GM04503 (cell line): ENCODE data around the gene INSL3.

ENCODE experiments used
- DNase-seq: peaks from one replicate; pipeline ENCODE4 v3.0.0-alpha.2; 2012; ENCODE audit warnings: low read depth

INSL3 gene, protein sequence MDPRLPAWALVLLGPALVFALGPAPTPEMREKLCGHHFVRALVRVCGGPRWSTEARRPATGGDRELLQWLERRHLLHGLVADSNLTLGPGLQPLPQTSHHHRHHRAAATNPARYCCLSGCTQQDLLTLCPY

GRCh38 chr19:17821190-17821589 is at the start of gene INSL3:
Gene INSL3 (minus strand): TSS chr19:17821519. CDS start chr19:17821506, 13 bp downstream.
- no peak for DNase-seq

GRCh38 chr19:17869114-17869608 is 47.8 kb upstream of the INSL3 start:
- DNase-seq: no peak

DNA sequence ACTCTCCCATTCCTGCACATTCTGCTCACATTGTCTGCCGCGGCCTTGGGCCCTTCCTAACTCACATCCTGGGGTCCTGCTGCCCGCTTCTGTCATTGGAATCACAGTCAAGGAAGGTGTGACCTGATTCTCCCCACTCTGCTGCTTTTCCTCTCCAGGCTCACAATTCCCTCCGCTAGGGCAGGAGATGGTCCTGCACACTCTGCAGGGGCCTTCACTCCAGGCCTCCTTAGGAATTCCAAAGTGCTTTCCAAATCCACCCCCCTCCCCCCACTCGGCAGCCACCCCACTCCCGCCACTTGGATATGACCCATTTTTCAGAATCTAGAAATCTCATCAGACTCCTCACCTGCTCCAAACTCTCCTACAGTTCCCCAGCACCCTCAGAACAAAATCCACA is 47.4 kb upstream of the INSL3 start:
- DNase-seq: no peak

DNA sequence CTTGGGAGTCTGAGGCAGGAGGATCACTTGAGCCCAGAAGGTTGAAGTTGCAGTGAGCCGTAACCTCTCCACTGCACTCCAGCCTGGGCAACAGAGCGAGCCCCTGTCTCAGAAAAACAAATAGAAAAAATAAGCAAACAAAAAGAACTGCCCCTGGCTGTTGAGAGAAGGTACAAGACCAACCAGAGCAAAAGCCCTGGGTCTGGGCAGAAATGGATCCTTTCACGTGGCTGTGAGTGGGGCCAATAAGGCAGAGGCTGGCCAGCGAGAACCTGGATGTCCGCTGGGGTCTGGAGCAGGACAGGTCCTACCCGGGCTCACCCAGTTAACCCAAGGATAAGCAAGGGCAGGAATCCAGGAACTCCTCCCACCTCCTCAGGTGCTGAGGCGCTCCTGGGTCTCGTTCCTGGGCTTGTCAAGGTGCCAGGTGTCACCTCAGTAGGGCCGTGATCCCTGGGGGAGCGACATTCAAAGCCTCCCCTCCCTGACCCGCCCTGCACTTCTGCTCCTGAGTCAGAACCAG is 45.7 kb upstream of the INSL3 start:
- DNase-seq: no peak

DNA sequence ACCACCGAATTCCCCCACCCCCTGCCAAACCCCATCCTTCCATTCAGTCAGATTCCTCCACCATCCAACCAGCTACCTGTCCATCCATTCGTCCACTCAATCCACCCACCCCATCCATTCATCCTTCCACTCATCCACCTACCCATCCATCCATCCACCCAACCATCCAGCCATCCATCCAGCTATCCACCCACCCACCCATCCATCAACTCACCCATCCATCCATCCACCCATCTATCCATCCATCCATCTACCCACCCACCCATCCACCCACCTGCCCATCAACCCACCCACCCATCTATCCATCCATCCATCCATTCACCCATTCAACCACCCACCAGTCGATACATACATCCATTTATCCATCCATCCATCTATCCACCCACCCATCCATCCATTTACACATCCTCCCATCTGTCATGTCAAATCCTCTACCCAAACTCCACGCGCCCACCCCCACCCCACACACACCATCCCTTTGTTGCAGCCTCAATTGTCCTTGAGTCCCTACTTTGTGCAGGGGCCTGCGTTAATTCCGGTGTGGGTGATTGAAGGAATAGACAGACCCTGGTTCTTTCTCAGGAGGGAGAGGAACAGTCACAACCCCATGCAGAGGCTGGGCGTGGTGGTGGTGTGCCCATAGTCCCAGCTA is 45.1 kb upstream of the INSL3 start:
- DNase-seq: no peak

DNA sequence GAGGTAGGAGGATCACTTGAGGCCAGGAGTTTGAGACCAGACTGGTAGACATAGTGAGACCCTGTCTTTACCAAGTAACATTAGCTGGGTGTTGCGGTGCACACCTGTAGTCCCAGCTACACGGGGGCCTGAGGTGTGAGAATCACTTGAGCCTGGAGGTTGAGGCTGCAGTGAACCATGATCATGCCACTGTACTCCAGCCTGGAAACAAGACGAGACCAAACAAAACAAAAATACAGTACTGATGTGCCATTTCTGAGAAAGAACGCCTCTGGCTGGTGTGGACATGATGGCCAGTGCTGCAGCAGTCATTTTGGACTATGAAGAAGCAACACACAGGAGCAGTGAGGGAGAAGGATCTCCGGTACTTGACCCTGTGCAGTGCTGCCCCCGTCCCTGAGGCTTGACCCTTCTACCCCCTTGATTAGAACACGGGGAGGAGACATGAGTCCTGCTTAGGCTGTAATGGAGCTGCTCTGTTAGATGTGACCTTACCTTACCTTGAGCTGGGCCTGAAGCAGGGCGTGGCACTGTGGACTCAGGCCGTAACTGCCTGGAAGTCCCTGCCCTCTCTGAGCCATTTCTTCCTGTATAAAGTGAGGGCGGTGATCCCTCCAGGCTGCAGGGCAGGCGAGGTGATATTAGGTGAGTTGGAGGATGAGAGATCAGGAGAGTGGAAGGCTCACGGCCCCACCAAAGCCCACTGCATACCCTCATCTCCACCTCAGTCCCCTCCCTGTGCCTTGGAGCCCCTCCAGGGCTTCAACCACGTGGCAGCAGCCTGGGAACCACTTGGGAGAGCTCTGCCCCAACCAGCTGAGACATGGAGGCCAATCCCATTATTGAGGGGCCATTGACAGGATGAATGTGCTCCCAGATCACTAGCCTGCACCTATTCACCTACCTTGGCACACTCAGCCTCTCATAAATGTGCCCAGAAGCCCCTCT is 44.3 kb upstream of the INSL3 start:
- DNase-seq: no peak

- no peak for DNase-seq
Observed at GRCh38 chr19:17863520-17864182, 42.3 kb upstream of the INSL3 start.

- no peak for DNase-seq
Observed at GRCh38 chr19:17862711-17863519, 41.6 kb upstream of the INSL3 start.

- no peak for DNase-seq
Observed at GRCh38 chr19:17861542-17862402, 40.5 kb upstream of the INSL3 start.

DNA sequence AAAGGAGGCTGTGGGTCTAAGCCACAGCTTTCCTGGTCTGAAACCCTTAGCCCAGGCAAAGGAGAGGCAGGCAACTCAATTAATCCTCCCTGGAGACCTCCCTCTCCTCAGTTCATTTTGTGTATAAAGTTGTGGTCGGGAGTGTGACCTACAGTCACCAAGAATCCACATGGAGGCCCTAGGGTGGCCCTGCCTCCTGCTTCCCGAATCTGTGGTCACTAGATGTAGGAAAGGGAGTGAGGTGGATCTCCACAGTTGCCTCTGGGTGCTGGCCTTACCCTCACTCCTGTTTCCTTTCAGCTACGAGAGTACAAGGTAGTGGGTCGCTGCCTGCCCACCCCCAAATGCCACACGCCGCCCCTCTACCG is 39.7 kb upstream of the INSL3 start:
- DNase-seq: no peak

GRCh38 chr19:17860331-17860992 is 39.1 kb upstream of the INSL3 start:
- DNase-seq: no peak

GRCh38 chr19:17859533-17860330 is 38.4 kb upstream of the INSL3 start, which contains the start of gene RPL18A:
Gene RPL18A (plus strand): TSS chr19:17859910. CDS start chr19:17859957, 47 bp downstream.
- DNase-seq: peak; percentile 98

DNA sequence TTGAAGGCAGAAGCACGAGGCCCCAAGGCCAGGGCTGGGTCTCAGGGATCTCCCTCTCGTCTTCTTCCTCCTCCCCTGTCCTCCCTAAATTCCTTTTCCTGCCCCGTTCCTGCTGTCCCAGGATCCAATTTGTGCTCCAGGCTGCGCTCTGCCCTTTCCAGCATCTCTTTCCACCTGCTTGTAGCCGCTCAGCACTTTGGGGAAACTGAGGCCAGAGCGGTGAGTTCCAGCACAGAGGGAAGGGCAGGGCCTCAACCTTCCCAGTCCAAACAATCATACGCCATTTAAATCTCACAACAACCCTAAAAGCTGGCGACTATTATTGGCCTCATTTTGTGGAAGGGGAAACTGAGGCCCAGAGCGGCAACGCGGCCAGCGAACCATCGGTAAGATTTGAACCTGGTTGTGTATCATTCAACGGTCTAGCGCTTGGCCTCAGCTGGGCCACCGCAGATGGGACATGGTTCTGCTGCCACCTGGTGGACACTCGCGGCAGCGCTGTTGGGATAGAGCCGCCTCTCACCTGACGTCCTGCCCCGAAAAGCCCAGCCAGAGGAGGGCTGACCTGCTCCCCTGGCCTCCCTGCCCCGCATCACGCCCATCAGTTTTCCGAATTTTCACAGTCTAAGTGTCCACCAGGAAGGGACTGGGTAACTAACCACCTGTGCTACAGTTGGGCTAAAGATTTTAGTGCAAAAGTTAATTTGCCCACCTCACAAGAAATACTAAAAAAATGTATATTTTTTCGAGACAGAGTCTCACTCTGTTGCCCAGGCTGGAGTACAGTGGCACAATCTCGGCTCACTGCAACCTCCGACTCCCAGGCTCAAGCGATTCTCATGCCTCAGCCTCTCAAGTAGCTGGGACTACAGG is 34.2 kb upstream of the INSL3 start:
- no peak for DNase-seq

GRCh38 chr19:17854061-17854460 is 32.7 kb upstream of the INSL3 start:
- DNase-seq: no peak

DNA sequence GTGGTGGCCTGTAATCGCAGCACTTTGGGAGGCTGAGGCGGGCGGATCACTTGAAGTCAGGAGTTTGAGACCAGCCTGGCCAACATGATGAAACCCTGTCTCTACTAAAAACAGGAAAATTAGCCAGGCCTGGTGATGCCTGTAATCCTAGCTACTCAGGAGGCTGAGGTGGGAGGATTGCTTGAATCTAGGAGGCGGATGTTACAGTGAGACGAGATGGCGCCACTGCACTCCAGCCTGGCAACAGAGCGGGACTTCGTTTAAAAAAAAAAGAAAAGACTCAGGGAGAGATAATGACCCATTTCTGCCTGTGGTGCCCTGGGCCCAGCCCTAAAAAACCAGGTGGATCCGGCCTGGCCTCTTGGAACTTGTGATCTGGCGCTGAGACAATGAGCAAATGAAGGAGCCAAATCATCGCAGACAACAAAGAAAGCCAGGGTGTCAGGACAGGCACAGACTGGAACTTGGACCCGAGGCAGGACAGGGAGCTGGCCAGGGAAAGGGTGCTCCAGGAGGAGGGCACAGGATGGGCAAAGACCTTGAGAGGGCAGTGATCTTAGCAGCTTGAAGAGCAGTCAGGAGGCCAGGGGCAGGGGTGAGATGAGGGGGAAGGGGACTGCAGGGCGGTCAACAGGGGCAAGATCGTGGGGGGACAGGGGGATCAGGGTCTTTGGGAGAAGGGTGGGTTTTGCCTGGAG is 27.4 kb upstream of the INSL3 start:
- DNase-seq: no peak

GRCh38 chr19:17847538-17848366 is 26.4 kb upstream of the INSL3 start, which contains the start of gene JAK3:
Gene JAK3 (minus strand): TSS chr19:17847982. CDS start chr19:17844417, 3,565 bp downstream.
- no peak for DNase-seq
